GM19023 (cell line): ENCODE measurements around the gene LYPD4.
"Not testable (repeated sequence)": the region's sequence is repeated elsewhere in the genome, so short reads cannot be mapped to it uniquely, and the experiment has no call there.

Experiments
- ATAC-seq: cut with Tn5 transposase; IDR thresholded peaks from one replicate; pipeline ENCODE4 v1.9.1; 2021; ENCODE audit warnings: mild to moderate bottlenecking, moderate library complexity; ENCODE audit not compliant: unreplicated experiment

Gene LYPD4

DNA sequence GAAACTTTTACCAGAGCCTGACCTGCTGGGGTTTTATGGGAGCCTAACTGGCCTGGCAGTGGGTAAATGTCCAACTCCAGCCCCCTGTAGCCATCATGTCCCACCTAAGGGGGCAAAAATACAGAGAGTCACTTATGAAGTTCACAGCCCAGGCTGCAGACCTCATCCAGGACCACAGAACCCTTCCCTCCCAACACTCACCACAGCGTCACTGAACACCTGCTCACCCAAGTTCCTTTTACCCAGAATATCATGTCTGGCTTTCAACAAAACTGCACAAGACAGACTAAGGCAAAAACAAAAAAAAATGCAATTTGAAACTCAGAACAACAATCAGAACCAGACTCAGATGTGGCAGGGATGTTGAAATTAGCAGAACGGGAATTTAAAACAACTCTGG, 41.7 kb downstream of the LYPD4 start:
- ATAC-seq, result no peak

DNA sequence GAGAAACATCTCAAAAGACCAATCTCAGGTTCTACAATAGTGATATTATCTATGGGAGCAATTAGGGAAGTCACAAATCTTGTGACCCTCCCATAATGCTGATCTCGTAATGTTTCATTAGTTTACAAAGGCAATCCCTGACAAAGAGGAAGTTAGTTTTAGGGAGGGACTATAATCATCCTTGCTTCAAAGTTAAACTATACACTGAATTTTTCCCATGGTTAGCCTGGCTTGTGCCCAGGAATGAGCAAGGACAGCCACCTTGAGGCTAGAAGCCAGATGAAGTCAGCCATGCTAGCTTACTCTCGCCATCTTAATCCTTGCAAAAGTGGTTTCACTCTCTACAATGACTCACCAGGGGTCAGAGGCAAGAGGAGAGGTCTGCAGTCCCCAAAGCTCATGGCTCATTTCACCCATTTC, 42.7 kb downstream of the LYPD4 start:
- ATAC-seq, result no peak

DNA sequence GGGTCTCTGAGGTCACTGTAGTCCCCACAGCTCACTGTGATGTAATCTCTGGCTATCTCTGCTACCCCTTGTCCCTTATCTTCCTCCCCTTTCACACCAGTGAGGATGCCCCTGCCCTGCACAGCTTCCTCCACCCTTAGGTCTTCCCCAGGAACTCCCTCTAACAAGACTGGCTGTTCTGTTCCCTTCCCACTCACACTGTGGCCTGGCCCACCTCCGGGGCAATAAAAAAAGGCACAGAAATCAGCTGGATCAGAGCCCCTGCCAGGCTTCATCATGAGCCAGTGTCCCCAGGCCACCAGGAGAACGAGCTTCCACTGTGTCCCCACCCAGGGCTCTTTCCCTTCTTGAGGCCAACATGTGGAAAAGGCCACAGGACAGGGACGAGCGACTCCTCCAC, 43.5 kb downstream of the LYPD4 start:
- no peak for ATAC-seq

DNA sequence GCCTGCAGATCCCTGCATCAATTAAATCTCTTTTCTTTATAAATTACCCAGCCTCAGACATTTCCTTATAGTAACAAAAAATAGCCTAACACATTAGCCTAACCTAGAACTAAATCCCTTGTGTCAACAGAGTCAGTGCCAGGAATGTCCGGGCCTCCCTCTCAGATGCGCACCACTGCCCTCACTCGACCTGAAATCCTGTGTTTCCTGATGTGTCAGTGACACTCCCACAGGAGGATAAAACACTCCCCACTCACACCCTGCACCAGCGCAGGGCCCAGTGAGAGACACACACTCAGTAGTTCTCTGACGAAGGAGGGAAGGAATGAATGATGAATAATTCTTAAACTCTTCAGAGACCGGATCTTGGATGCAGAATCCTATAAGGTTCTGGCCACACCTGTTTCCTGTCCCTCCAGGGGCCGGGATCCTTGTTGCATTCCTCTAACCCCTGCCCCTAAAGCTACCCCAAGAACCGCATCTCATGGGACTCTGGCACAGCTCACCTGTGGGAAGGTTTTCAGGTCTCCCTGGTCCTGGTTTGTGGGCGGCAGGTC, 45.0 kb downstream of the LYPD4 start:
- ATAC-seq, result no peak

DNA sequence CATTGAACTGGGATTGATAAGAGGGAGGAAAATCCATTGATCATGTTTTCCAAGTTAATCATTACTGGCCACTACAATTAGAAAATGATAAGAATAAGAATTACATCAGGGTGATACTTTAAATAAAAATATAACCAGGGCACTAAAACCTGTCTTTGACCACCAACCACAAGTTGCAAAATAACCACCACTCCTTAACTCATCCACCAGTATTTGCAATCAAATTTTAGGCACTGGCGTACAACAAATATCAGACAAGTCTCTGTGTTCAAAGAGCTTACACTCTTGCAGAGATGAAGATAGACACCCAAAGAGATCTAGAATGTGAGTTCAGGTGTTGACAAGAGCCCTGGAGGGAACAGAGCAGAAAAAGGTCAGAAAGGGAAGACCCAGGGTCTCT, 47.6 kb downstream of the LYPD4 start:
- ATAC-seq, result no peak

DNA sequence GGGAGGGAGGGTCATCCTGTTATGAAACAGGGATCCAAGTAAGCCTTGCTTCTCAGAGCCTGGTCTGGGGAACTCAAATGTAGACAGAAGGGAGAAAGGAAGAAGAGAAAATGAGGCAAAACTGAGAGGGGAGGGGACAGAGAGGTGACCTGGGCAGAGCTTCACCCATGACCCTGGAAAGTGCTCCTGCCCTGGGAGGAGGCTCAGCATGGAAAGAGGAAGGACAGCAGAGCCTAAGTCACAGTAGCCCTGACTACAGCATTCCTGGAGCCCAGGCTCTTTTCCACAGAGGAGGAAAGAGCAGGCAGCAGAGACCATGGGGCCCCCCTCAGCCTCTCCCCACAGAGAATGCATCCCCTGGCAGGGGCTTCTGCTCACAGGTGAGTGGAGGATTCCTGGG, 48.1 kb downstream of the LYPD4 start, which contains the start of gene CEACAM3:
TSS of gene CEACAM3 (plus strand) at position 226 of the 400 bp plus-strand sequence. CDS start at position 317, 91 bp downstream.
- ATAC-seq, result no peak

DNA sequence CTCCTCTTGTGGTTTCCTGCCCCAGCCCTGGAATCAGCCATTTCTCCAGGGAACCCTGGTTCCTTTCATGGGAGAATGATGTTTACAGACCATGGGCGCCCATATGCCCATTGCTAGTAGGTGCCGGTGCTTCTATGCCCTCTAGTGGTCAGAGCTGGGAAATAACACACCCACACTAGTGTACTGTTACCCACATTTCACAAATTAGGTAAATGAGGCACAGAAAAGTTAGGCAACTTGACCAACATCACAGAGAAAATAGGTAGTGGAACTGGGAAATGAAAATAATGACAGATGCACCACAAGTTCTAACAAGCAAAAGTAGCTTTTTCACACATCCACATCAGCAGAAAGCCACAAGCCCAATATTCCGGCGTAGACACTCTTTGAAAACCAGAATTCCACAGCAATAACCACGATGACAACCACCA, 49.4 kb downstream of the LYPD4 start:
- ATAC-seq, result no peak

DNA sequence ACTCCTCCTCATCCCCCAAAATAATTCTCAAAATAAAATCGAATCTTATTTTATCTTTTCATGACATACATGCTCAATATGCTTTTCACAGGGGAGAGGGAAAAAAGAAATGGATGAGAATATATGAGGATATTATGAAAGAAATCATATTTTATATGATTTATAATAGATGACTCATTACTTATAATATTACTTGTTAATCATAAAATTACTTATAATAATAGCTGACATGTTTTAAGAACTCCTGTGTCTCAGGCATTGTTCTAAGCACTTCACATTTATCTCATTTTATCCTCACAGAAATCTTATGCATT, 51.1 kb downstream of the LYPD4 start:
- ATAC-seq, result no peak

DNA sequence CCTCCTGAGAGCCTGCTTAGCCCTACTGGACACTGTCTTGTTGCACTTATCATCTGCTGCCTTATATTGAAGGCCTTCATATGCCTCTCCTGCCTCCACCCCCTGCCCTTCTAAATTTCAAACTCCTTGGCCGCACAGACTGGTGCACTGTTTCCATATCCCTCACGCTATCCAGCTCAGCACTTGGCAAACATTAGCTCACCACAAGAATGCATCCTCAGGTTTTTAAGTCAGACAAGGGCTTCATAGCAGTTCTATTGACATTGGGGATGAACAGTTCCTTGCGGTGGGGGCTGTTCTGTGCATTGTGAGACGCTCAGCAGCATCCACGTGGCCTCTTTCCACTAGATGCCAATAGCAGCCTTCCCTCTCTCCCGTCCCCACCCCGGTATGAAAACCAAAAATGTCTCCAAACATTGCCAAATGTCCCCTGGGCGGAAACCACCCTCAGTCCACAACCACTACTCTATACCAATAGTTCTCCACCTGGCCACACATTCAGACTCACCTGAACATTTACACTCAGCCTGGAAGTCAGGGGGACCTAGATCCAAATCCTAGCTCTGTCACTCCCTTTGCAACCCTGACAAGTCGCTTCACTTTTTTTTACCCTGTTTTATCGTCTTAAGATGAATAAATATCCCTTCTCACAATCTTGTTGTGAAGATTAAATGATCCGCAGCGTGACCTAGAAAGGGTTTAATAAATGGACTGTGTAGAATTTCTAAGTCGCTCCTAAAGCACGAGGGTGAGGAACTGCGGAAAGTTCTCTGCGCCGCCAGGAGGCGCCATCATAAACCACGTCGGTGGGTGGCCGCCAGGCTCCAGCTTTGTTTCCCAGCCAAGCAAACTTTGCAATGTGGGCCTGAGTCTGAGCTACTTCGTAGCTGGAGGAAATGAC, 51.7 kb downstream of the LYPD4 start:
- no peak for ATAC-seq

DNA sequence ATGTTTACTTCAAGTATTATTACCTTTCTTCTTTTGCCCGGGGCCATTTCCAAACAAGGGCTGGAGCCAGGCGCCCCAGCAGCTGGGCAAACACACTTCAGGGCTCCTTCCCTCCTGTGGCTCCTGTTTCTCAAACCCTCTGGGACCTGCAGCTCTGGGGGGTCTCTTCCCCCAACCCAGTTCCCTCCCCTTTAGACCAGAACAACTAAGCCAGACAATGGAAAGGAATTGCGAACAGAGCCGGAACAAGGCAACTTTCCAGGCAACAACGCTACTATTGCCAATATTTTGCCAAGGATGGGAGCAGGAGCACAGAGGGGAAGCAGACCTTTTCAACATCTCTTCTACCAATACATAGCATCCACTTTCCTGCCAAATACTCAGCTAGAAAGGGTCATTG, 55.4 kb downstream of the LYPD4 start:
- not testable (repeated sequence) for ATAC-seq

DNA sequence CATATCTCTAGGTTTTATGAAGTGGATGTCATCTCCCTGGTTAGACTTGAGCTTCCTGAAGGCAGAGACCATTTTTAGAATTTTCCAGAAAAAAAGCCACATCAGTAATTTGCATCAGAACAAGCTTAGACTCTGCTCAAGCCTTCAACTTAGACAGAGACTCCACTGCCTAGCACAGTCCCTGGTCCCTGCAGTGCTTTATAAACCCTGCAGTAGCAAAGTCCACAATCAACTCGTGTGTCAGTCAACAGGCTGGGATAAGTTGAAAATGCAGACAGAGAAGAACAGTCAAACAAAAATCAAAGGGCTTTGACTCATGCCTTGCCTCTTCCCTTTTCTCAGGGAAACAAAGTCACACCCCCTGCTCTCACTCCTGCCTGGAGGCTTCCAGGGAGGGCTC, 56.0 kb downstream of the LYPD4 start:
- not testable (repeated sequence) for ATAC-seq
